Neural cell (in vitro differentiated cells): Measurements from ENCODE around the gene NCOA4. TPM values are rescaled to one million over a fixed set of nuclear protein-coding genes. Genes with fewer than 3 reads are reported as not detected.

Experiments used
- H2AFZ ChIP-seq: fragments of 200-600, 300-800 bp; sonication (generic), shearing (Covaris generic); 2 replicates; pipeline ENCODE4 v1.6.0; 2014; ENCODE audit warnings: low read depth, mild to moderate bottlenecking, antibody characterized with exemption, low read length, moderate library complexity
- H3F3A ChIP-seq: fragments of 200-600 bp; shearing (Covaris generic); 2 replicates; pipeline ENCODE4 v1.6.1; 2016; ENCODE audit warnings: mild to moderate bottlenecking, moderate library complexity, mixed read lengths, antibody characterized with exemption, low read length; ENCODE audit not compliant: insufficient read depth, poor library complexity, severe bottlenecking
- H3K27ac ChIP-seq: fragments of 200-600, 300-800 bp; sonication (generic), shearing (Covaris generic); 2 replicates; pipeline ENCODE4 v1.5.1; 2014; ENCODE audit warnings: mild to moderate bottlenecking, low read length, moderate library complexity
- H3K27me3 ChIP-seq: fragments of 300-800, 200-600 bp; sonication (generic), shearing (Covaris generic); 2 replicates; pipeline ENCODE4 v1.6.0; 2014; ENCODE audit warnings: mild to moderate bottlenecking, low read depth, low read length, moderate library complexity; ENCODE audit not compliant: insufficient read depth
- H3K36me3 ChIP-seq: fragments of 300-800, 200-600 bp; sonication (generic), shearing (Covaris generic); 2 replicates; pipeline ENCODE4 v1.5.1; 2014; ENCODE audit warnings: mild to moderate bottlenecking, antibody characterized with exemption, low read length, moderate library complexity; ENCODE audit not compliant: insufficient read depth
- H3K4me2 ChIP-seq: fragments of 300-800, 200-600 bp; sonication (generic), shearing (Covaris generic); 2 replicates; pipeline ENCODE4 v1.6.0; 2014; ENCODE audit warnings: mild to moderate bottlenecking, low read length
- H3K4me3 ChIP-seq: fragments of 300-800, 200-600 bp; sonication (generic), shearing (Covaris generic); 2 replicates; pipeline ENCODE4 v1.5.1; 2014; ENCODE audit warnings: mild to moderate bottlenecking, low read length, moderate library complexity
- H3K79me2 ChIP-seq: fragments of 200-600 bp; shearing (Covaris generic); replicated peaks from 2 replicates; pipeline ENCODE4 v1.6.0; 2014; ENCODE audit warnings: mild to moderate bottlenecking, low read length, moderate library complexity; ENCODE audit not compliant: insufficient read depth
- H3K9ac ChIP-seq: fragments of 300-800, 200-600 bp; sonication (generic), shearing (Covaris generic); 2 replicates; pipeline ENCODE4 v1.6.1; 2016; ENCODE audit warnings: mild to moderate bottlenecking, low read length, mixed read lengths
- H3K9me2 ChIP-seq: fragments of 200-600 bp; shearing (Covaris generic); 2 replicates; pipeline ENCODE4 v1.6.1; 2016; ENCODE audit warnings: mild to moderate bottlenecking, low read length, mixed read lengths; ENCODE audit not compliant: insufficient read depth
- H3K9me3 ChIP-seq: fragments of 200-600, 300-800 bp; sonication (generic), shearing (Covaris generic); 2 replicates; pipeline ENCODE4 v1.6.1; 2016; ENCODE audit warnings: mild to moderate bottlenecking, mixed run types, low read length, moderate library complexity, mixed read lengths
- H4K20me1 ChIP-seq: fragments of 200-600 bp; shearing (Covaris generic); 2 replicates; pipeline ENCODE4 v1.6.1; 2016; ENCODE audit warnings: mild to moderate bottlenecking, mixed run types; ENCODE audit not compliant: insufficient read depth
- CTCF ChIP-seq: fragments of 450-650 bp; IDR thresholded peaks from 2 replicates; pipeline ENCODE4 v1.5.1; 2014; ENCODE audit warnings: antibody characterized with exemption, mild to moderate bottlenecking, moderate library complexity; ENCODE audit not compliant: poor library complexity, severe bottlenecking
- EP300 ChIP-seq: fragments of 450-650 bp; conservative IDR thresholded peaks from 2 replicates; pipeline ENCODE4 v1.6.1; 2014; ENCODE audit warnings: antibody characterized with exemption, mild to moderate bottlenecking, moderate library complexity; ENCODE audit not compliant: poor library complexity, severe bottlenecking
- EZH2 ChIP-seq: fragments of 200-600, 300-800 bp; shearing (Covaris generic), sonication (generic); IDR thresholded peaks from 2 replicates; pipeline ENCODE4 v1.6.1; 2014; ENCODE audit warnings: antibody characterized with exemption, low read length, borderline replicate concordance, mild to moderate bottlenecking; ENCODE audit not compliant: insufficient read depth, poor library complexity, severe bottlenecking
- MXI1 ChIP-seq: fragments of 450-650 bp; conservative IDR thresholded peaks from 2 replicates; pipeline ENCODE4 v1.6.1; 2014; ENCODE audit warnings: antibody characterized with exemption, mild to moderate bottlenecking; ENCODE audit not compliant: poor library complexity, severe bottlenecking
- POLR2AphosphoS5 ChIP-seq: IDR thresholded peaks from 2 replicates; pipeline ENCODE4 v1.6.1; 2012
- RAD21 ChIP-seq: fragments of 450-650 bp; conservative IDR thresholded peaks from 2 replicates; pipeline ENCODE4 v1.6.1; 2014; ENCODE audit warnings: antibody characterized with exemption, mild to moderate bottlenecking, moderate library complexity
- REST ChIP-seq: IDR thresholded peaks from 2 replicates; pipeline ENCODE4 v1.6.1; 2012; ENCODE audit warnings: borderline replicate concordance
- SMC3 ChIP-seq: fragments of 450-650 bp; conservative IDR thresholded peaks from 2 replicates; pipeline ENCODE4 v1.6.1; 2014; ENCODE audit warnings: antibody characterized with exemption, mild to moderate bottlenecking, moderate library complexity; ENCODE audit not compliant: poor library complexity
- TAF1 ChIP-seq: IDR thresholded peaks from 2 replicates; pipeline ENCODE4 v1.6.1; 2012; ENCODE audit warnings: low read depth
- polyA plus RNA-seq: library from polyadenylated mRNA; depleted of rRNA; stranded (reverse); fragments of >200 nt; gene quantifications from 2 replicates; pipeline ENCODE4 v1.2.3, GENCODE V29; 2014

Gene NCOA4
- polyA plus RNA-seq, 1 donor from 2014 or later = 131 TPM

- H3F3A ChIP-seq = no peaks in the 10 kb centered on the region
- H3K9ac ChIP-seq = no peak overlapping the region
- H4K20me1 ChIP-seq = no peaks in the 10 kb centered on the region
- no peaks in the 10 kb centered on the region for H3K9me3 ChIP-seq
- TF ChIP-seq SMC3 = no peak
- no peak for TF ChIP-seq MXI1
- TF ChIP-seq POLR2AphosphoS5 = no peak
- TF ChIP-seq TAF1 = no peak
- no peak overlapping the region for H3K27ac ChIP-seq
- H2AFZ ChIP-seq = no peak overlapping the region
- H3K4me2 ChIP-seq = no peak overlapping the region
- no peaks in the 10 kb centered on the region for H3K27me3 ChIP-seq
- no peaks in the 10 kb centered on the region for H3K9me2 ChIP-seq
- H3K36me3 ChIP-seq = no peaks in the 10 kb centered on the region
- no peak overlapping the region for H3K4me3 ChIP-seq
- H3K79me2 ChIP-seq = no peaks in the 10 kb centered on the region
These were observed 17.7 kb upstream of the NCOA4 start for GRCh38 chr10:46048152-46048551.

- no peak for TF ChIP-seq EZH2
- no peak for TF ChIP-seq RAD21
- no peak for TF ChIP-seq SMC3
- no peak for TF ChIP-seq POLR2AphosphoS5
- no peak for TF ChIP-seq MXI1
- TF ChIP-seq REST = no peak
- TF ChIP-seq EP300 = no peak
- TF ChIP-seq TAF1 = no peak
- no peak for TF ChIP-seq CTCF
- Histone ChIP-seq H3K9me2 (no peaks in the 10 kb centered on the region), H3K4me3 (no peak within 1 kb of the TSS), H2AFZ (no peak within 1 kb of the TSS), H3K9me3 (no peaks in the 10 kb centered on the region), H3K27ac (no peak within 1 kb of the TSS), H3K9ac (no peak within 1 kb of the TSS), H4K20me1 (no peaks in the 10 kb centered on the region), H3K4me2 (no peak within 1 kb of the TSS), H3K27me3 (no peaks in the 10 kb centered on the region), H3K79me2 (no peaks in the 10 kb centered on the region), H3F3A (no peaks in the 10 kb centered on the region), H3K36me3 (no peaks in the 10 kb centered on the region)
These were observed 15.8 kb upstream of the NCOA4 start, which contains the start of gene MSMB for GRCh38 chr10:46046261-46046660. MSMB (minus strand) TSS chr10:46046269; CDS start chr10:46046237, 32 bp downstream.

GRCh38 chr10:46042527-46042926 is 12.1 kb upstream of the NCOA4 start:
- H3K9ac ChIP-seq = no peak overlapping the region
- H2AFZ ChIP-seq = no peak overlapping the region
- H3F3A ChIP-seq = no peaks in the 10 kb centered on the region
- H3K9me3 ChIP-seq = no peaks in the 10 kb centered on the region
- no peaks in the 10 kb centered on the region for H4K20me1 ChIP-seq
- no peaks in the 10 kb centered on the region for H3K79me2 ChIP-seq
- H3K4me2 ChIP-seq = no peak overlapping the region
- no peak overlapping the region for H3K27ac ChIP-seq
- TF ChIP-seq MXI1 (no peak), EZH2 (no peak), POLR2AphosphoS5 (no peak), EP300 (no peak), TAF1 (no peak), RAD21 (no peak), SMC3 (no peak), REST (no peak), CTCF (no peak)
- H3K9me2 ChIP-seq = no peaks in the 10 kb centered on the region
- no peaks in the 10 kb centered on the region for H3K36me3 ChIP-seq
- H3K4me3 ChIP-seq = no peak overlapping the region
- no peaks in the 10 kb centered on the region for H3K27me3 ChIP-seq
